ENCODE results near the gene AFDN.

AFDN gene

GRCh38 chr6:167915139-167915538, 88.4 kb downstream of the AFDN start:
- DNase-seq (no peak), ATAC-seq (ENCODE audit: insufficient read depth, low read depth) (no peak)
- no peak overlapping the region for H3K4me2 ChIP-seq (ENCODE audit: insufficient read depth, low read length)
- no peaks in the 10 kb centered on the region for H3K79me2 ChIP-seq (ENCODE audit: insufficient read depth, low read length)
- H3K4me3 ChIP-seq (ENCODE audit: low read depth in 1 of 2, low read length in 2 of 2) = no peak overlapping the region
- H3K9ac ChIP-seq (ENCODE audit: low read depth, low read length) = no peak overlapping the region
- no peak overlapping the region for H2AFZ ChIP-seq (ENCODE audit: low read depth, low read length)
- H3K4me1 ChIP-seq (ENCODE audit: insufficient read depth, low read length) = no peaks in the 10 kb centered on the region
- no peaks in the 10 kb centered on the region for H3K27me3 ChIP-seq (ENCODE audit: insufficient read depth, low read length, poor library complexity)
- no peaks in the 10 kb centered on the region for H3K9me3 ChIP-seq (ENCODE audit: insufficient read depth, low read length, severe bottlenecking)
- no peaks in the 10 kb centered on the region for H3K36me3 ChIP-seq (ENCODE audit: insufficient read depth, low read length)
- H3K27ac ChIP-seq (ENCODE audit: low read length) = no peak overlapping the region
- TF ChIP-seq CTCF (IDR thresholded peaks at IDR 0.05; ENCODE audit: borderline replicate concordance, extremely low read depth, low read length, poor library complexity, severe bottlenecking) (no peak), EZH2 (IDR thresholded peaks at IDR 0.05; ENCODE audit: borderline replicate concordance, low read depth, low read length, severe bottlenecking) (no peak)
- H4K20me1 ChIP-seq (ENCODE audit: insufficient read depth, low read length) = no peaks in the 10 kb centered on the region

GRCh38 chr6:167917551-167918154, 90.9 kb downstream of the AFDN start:
- no peaks in the 10 kb centered on the region for H4K20me1 ChIP-seq (ENCODE audit: insufficient read depth, low read length)
- no peaks in the 10 kb centered on the region for H3K4me1 ChIP-seq (ENCODE audit: insufficient read depth, low read length)
- no peak for DNase-seq
- ATAC-seq (ENCODE audit: insufficient read depth, low read depth) = no peak
- H3K4me3 ChIP-seq (ENCODE audit: low read depth in 1 of 2, low read length in 2 of 2) = no peak overlapping the region
- H3K27ac ChIP-seq (ENCODE audit: low read length) = no peak overlapping the region
- no peaks in the 10 kb centered on the region for H3K27me3 ChIP-seq (ENCODE audit: insufficient read depth, low read length, poor library complexity)
- no peaks in the 10 kb centered on the region for H3K36me3 ChIP-seq (ENCODE audit: insufficient read depth, low read length)
- H3K9me3 ChIP-seq (ENCODE audit: insufficient read depth, low read length, severe bottlenecking) = no peaks in the 10 kb centered on the region
- H3K9ac ChIP-seq (ENCODE audit: low read depth, low read length) = no peak overlapping the region
- no peak overlapping the region for H3K4me2 ChIP-seq (ENCODE audit: insufficient read depth, low read length)
- H3K79me2 ChIP-seq (ENCODE audit: insufficient read depth, low read length) = no peaks in the 10 kb centered on the region
- H2AFZ ChIP-seq (ENCODE audit: low read depth, low read length) = no peak overlapping the region
- no peak for TF ChIP-seq CTCF (IDR thresholded peaks at IDR 0.05; ENCODE audit: borderline replicate concordance, extremely low read depth, low read length, poor library complexity, severe bottlenecking)
- TF ChIP-seq EZH2 (IDR thresholded peaks at IDR 0.05; ENCODE audit: borderline replicate concordance, low read depth, low read length, severe bottlenecking) = no peak

GRCh38 chr6:167918548-167919278, 92.0 kb downstream of the AFDN start:
- no peaks in the 10 kb centered on the region for H3K9me3 ChIP-seq (ENCODE audit: insufficient read depth, low read length, severe bottlenecking)
- H3K4me1 ChIP-seq (ENCODE audit: insufficient read depth, low read length) = no peaks in the 10 kb centered on the region
- no peaks in the 10 kb centered on the region for H3K79me2 ChIP-seq (ENCODE audit: insufficient read depth, low read length)
- no peak for DNase-seq
- H3K4me3 ChIP-seq (ENCODE audit: low read depth in 1 of 2, low read length in 2 of 2) = no peak overlapping the region
- ATAC-seq (ENCODE audit: insufficient read depth, low read depth) = no peak
- no peak overlapping the region for H3K9ac ChIP-seq (ENCODE audit: low read depth, low read length)
- H3K27me3 ChIP-seq (ENCODE audit: insufficient read depth, low read length, poor library complexity) = no peaks in the 10 kb centered on the region
- H3K4me2 ChIP-seq (ENCODE audit: insufficient read depth, low read length) = no peak overlapping the region
- H4K20me1 ChIP-seq (ENCODE audit: insufficient read depth, low read length) = no peaks in the 10 kb centered on the region
- no peak overlapping the region for H3K27ac ChIP-seq (ENCODE audit: low read length)
- TF ChIP-seq CTCF (IDR thresholded peaks at IDR 0.05; ENCODE audit: borderline replicate concordance, extremely low read depth, low read length, poor library complexity, severe bottlenecking) (no peak), EZH2 (IDR thresholded peaks at IDR 0.05; ENCODE audit: borderline replicate concordance, low read depth, low read length, severe bottlenecking) (no peak)
- H2AFZ ChIP-seq (ENCODE audit: low read depth, low read length) = no peak overlapping the region
- no peaks in the 10 kb centered on the region for H3K36me3 ChIP-seq (ENCODE audit: insufficient read depth, low read length)

Measured in DND-41 (cell line).